NK-92 (cell line): ENCODE data around the gene SERBP1.
"Not testable (repeated sequence)": the region's sequence is repeated elsewhere in the genome, so short reads cannot be mapped to it uniquely, and the experiment has no call there.

Experiments
- DNase-seq: peaks from one replicate; lab custom pipeline; 2025; ENCODE audit not compliant: unreplicated experiment; lab: John Stamatoyannopoulos, UW

Gene SERBP1

DNA sequence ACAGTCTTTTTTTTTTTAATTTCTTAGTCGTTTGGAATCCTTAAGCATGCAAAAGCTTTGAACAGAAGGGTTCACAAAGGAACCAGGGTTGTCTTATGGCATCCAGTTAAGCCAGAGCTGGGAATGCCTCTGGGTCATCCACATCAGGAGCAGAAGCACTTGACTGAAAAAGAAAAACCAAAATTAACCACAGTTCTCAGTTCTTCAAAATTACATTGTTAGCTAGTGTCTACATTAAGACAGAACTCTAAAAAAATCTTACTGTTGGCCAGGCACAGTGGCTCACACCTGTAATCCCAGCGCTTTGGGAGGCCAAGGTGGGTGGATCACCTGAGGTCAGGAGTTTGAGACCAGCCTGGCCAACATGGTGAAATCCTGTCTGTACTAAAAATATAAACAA is 17.1 kb downstream of the SERBP1 start:
- DNase-seq, result not testable (repeated sequence)

DNA sequence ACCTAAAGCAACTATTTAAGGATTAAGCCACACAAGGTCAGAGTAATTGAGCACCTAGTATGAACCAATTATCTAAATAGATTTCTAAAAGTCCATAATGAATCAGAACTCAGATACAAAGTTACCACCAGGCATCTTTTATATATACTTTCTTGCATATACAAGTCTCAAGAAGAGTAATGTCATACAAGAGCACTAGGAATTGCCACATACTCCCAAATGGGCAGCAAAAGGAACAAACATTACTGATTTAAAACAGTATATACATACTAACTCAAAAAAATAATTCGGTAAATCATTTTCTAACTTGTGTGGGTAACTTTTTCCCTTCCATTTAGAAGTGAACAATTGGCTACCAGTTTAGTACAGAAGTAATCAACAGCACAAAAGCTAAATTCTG is 22.1 kb downstream of the SERBP1 start:
- DNase-seq, result no peak

DNA sequence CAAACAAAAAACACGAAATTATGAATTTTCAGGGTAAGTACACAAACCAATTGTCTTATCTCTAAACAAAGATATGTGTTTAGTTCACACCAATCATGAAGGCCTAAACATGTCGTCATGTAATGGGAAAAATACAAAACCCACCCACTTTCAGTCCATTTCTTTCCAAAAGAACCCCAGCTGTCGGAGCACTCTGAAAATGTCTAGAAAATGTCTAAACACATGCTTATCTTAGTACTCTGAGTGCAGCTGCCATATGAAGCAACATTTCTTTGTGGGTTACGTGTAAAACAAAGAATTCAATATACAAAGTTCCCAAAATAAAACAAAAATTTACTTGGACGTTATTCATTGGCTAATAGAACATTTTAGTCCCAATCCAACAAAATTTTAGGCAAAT is 22.7 kb downstream of the SERBP1 start:
- no peak for DNase-seq

DNA sequence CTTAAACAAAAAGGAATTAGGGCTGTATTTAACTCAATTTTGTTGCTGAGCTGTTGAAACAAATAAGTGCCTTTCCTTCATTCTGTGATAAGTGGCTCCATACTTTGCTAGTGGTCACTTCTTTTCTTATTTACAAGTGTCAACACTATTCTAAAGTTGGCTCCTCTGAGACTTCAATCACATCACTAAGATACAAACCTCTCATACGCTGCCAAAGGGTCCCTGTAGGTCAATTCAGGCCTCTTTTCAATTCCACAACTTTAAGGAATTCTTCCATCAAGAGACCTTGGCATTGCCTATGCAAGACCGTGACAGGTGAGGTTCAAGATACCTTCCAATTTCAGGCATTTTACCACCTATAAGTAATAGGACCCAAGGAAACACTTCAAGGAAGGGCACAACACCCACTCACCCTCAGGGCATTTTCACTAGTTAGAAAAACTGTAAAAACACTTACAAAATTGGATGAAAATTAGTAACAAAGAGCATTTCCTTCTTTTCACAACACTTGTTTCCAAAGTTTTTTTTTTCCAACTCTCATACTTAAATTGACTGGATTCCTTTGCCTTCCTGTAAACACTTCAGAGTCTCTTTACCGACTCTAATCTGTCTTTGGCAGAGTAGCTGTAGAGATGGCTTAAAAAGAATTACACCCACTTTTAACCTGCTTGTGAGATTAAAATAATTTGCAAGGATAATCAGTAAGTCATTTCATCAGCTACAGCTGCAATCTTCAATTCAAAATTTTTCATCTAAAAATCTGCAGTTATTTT is 24.5 kb downstream of the SERBP1 start:
- DNase-seq, result no peak

DNA sequence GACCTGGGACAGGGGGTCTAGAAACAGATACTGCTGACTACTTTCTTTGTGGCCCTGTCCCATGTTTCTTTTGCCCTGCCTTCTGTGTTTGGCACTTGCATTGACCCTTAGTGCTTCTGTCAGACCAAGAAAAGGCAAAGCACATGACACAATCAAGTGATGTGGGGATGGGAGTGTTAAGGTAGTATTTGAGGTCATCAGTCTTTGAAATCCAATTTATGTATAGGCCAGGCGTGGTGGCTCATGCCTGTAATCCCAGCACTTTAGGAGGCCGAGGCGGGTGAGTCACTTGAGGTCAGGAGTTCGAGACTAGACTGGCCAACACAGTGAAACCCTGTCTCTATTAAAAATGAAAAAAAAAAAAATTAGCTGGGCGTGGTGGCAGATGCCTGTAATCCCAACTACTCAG is 26.0 kb downstream of the SERBP1 start:
- no peak for DNase-seq

DNA sequence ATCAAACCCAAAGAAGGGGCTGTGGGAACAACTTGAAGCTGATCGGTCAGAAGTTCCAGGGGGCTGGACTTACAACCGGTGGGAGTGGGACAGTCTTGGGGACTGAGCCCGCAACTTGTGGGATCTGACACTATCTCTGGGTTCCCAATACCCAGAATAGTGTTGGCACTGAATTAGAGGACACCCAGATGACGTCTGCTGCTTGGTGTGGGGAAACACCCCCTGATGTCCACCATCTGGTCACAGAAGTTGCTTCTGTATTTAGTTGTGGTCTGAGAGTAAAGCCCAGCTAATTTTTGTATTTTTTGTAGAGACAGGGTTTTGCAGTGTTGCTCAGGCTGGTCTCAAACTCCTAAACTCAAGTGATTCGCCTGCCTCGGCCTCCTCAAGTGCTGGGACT is 28.8 kb downstream of the SERBP1 start:
- no peak for DNase-seq

DNA sequence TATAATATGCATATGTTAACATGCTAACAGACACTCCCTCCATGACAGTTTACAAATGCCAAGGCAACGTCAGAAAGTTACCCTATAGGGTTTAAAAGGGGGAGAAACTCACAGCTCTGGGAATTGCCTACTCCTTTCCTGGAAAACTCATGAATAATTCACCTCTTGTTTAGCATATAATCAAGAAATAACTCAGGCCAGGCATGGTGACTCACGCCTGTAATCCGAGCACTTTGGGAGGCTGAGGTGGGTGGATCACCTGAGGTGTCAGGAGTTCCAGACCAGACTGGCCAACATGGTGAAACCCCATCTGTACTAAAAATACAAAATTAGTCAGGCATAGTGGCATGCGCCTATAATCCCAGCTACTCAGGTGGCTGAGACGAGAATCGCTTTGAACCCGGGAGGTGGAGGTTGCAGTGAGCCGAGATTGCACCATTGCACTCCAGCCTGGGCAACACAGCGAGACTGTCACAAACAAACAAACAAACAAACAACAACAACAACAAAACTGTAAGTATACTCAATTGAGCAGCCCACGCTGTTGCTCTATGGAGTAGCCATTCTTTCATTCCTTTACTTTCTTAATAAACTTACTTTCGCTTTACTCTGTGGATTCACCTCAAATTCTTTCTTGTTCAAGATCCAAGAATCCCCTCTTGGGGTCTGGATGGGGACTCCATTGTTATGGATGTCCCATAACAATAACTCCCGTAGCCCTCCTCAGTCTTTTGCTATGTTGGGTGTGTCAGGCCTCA is 30.0 kb downstream of the SERBP1 start:
- not testable (repeated sequence) for DNase-seq

DNA sequence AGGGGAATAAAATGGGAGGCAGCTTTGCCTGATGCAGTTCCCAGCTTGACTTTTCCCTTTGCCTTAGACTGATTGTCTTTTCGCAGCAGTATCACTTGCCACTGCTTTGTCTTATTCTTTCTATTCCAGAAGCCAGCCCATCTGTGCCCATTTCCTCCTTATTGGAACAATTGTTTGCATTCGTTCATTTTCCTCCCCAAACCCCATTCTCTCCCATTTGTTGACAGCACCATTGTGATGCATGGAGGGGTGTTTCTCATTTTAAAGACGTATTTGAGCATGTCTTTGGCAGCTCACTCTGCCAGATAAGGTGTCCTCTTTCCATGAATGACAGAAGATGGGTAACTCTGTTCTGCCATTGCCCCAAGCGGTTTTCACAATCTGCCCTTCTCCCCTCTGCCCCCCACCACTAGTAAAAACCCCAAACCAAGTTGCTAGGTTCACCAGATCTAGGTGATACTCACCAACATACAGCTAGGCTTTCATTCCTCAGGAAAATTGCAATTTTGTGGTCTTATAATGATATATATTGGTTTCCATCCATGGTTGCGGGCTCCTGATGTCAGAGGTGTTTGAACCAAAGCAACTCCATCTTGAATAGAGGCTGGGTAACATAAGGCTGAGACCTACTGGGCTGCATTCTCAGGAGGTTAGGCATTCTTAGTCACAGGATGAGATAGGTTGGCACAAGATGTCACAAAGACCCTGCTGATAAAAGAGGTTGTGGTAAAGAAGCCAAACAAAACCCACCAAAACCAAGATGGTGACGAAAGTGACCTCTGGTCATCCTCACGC is 30.8 kb downstream of the SERBP1 start:
- DNase-seq, result no peak

DNA sequence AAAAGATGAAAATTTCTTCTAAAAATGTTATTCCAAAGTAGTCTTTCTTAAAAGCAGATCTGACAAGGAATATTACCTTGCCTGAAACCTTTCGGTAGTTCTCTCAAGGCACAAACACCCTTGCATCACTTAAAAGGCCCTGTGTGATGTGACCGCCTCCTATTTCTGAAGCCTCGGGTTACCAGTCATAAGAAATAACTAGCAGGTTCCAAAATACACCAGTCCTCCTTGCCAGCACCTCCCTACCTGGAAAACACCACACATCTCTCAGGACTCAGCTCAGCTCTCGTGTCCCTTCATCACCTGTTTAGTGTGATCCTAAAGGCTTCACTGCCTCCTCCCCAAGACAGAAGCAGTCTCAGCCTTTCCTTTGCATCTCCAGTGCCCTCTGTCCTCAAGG is 35.7 kb downstream of the SERBP1 start:
- no peak for DNase-seq

DNA sequence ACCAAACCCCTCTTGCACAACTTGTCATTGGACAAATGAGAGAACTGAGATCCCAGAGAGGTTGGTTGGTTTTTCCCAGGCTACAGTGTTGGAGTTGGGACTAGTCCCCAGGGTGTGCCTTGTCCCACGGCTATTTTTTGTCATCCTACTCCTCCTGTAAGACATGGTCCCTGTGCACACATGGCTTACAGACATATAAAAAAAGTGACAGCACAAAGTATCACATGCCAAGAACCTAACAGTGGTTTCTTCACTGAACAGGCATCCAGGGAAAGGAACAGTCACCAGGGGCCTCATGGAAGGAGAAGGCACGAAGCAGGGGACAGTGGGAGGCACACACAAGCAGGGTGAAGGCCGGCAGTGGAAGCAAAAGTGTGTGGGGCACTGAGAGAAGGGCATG is 36.5 kb downstream of the SERBP1 start:
- DNase-seq, result no peak

DNA sequence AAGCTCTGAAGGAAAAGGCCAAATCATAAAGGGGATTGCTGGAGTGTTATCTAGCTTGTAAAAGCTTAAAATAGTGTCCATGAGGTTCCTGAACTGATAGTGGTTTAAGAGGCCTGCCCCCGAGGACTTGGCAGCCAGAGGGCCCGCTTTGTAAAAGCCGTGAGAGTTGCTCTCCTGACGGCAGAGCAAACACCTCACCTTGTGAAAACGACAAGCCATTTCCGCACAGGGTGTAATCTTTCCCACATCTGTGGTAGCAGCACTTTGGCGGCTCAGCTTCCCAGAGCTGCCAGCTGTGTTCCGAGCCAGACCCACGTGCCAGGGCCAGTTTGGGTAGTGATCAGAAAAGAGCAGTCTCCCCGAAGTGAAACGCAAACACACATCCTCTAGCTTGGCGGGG is 37.0 kb downstream of the SERBP1 start:
- no peak for DNase-seq

DNA sequence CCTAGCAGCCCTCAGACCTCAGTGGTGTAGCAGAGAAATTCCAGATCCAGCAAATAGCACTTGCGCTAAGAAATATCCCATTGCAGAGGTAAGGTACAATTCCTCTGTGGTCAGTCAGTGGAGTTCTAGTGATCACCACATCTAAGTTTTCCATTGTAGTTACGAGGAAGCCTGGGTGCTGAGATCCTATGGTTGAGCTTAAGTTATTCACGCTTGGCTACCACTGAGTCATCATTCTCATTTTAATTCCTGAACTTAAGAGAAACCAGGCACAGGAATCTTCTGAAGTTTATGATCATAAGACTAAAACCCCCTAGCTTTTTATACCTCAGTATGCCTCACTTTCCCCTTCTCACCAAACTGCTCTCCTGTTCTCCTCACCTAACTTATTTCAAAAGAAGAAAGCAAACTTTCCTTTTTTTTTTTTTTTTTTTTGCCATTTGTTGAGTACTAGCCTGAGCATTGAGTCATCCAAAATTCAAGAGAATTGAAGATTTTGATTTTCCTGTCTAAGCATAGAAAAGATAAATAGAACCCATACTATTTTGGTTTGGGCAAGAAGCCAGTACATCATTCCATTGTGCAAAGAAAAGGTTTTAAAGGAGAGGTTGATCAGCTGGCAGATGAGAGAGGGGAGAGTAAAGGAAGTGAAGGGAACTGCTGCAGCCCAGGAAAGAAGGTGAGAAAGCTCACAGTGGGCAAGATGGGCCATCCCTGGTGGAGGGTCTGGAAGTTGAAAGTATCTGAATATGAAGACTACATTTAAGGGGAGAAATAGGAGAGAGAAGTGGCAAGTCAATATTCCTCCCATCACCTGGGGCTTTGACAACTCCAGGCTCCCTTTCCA is 39.9 kb downstream of the SERBP1 start:
- no peak for DNase-seq

DNA sequence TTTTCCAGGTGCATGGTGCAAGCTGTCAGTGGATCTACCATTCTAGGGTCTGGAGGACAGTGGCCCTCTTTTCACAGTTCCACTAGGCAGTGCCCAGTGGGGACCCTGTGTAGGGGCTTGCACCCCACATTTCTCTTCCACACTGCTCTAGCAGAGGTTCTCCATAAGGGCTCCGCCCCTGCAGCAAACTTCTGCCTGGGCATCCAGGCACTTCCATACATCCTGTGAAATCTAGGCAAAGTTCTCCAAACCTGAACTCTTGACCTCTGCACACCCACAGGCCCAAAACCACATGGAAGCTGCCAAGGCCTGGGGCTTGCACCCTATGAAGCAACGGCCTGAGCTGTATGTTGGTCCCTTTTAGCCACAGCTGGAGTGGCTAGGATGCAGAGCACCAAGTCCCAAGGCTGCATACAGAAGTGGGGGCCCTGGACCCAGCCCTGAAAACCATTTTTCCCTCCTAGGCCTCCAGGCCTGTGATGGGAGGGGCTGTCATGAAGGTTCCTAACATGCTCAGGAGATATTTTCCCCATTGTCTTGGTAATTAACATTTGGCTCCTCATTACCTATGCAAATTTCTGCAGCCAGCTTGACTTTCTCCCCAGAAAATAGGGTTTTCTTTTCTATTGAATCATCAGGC is 46.1 kb downstream of the SERBP1 start:
- no peak for DNase-seq

DNA sequence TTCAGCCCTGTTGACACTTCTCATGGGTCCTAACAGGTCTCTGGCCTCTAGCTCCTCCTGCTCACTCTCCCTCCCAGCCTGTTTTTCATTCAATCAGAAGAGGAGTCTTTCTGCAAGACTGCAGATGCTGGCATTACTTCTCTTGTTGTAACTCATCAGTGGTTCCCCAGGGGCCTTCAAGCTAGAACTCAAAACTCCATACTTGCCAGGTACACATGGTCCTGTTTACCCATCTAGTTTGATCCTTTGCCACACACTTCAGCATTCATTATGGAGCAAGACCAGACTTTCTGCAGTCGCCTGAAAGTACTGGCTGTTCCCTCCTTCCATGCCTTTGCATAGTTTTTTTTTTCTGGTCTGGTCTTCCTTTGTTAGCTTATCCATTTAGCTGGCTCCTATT is 47.9 kb downstream of the SERBP1 start:
- DNase-seq, result no peak

DNA sequence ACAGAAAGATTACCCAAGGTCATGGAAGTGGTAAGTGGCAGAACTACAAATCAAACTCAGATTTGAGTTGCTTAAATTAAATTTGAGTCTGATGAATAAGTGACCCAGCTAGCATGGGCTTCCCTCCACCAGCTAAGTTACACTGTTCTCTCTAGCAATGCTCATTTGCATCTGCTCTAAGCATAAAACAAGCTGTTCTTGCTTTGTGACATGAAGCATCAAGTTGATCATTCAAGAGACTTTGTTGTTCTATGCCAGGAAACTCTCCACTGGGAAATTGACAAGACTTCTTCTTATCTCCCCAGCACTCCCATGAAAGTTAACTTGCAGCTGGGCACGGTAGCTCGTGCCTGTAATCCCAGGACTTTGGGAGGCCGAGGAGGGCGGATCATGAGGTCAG is 49.0 kb downstream of the SERBP1 start:
- no peak for DNase-seq

DNA sequence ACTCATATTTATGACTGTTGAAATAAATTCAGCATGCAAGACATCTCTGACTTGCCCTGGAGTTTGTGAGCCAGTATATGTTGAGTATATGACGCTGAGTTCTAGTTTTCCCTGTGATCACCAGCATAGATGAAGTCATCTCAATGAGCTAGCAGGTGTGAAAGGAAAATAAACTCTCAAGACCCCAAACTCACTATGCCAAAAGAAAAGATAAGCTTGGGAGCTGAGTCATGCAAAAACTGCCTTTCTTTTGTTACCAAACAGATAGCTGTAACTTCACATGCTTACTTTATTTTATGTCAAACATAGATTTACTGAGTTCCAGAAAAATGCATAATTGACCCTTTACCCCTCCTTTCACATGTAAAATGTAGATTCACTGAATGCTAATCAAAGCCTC is 52.9 kb downstream of the SERBP1 start:
- no peak for DNase-seq

DNA sequence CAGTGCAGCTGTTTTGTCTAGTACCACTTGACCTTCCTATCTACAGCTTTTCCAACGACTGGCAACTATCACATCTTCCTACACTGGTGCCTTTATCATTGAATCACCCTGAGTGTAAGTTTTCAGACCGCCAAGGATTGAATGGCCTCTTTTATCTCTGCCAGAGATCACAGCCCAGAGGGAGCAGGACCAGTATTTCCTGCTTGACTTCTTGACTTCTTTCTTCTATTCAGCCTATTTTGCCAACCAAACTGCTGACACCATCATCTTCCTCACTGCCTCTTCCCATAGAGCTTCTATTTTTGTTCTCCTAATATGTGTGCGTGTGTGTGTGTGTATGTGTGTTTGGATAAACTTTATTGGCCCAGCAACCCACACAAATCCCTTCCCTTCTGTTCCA is 53.8 kb downstream of the SERBP1 start:
- no peak for DNase-seq

DNA sequence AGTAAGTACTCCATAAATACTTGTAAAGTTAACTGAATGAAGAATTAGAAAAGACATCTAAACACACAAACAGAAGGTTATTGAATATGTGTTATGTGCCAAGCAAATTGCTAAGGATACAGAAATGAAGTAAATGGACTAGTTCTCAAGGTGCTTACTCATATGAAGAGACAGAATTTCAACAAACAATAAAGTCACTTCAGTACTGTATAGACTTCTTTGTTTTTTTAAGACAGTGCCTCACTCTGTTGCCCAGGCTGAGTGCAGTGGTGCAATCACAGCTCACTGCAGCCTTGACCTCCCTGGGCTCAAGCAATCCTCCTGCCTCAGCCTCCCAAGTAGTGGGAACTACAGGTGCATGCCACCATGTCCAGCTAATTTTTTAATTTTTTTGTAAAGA is 57.3 kb downstream of the SERBP1 start:
- DNase-seq, result no peak

DNA sequence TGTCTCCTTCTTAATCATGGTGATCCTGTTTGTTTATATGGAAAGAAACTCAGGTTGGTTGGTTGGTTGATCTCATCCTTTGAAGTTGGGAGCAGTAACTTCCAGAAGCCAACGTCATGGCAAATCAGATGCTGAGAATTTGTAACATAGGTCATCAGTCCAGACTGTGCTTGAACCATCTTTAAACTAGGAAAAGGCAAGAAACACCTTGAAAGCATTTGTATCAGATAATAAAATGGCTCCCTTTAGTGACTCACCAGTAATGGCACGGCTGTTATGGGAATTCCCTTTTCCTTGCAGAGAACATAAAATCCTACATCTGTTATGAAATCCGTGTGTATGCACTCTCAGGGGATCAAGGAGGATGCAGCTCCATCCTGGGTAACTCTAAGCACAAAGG is 58.1 kb downstream of the SERBP1 start:
- no peak for DNase-seq

DNA sequence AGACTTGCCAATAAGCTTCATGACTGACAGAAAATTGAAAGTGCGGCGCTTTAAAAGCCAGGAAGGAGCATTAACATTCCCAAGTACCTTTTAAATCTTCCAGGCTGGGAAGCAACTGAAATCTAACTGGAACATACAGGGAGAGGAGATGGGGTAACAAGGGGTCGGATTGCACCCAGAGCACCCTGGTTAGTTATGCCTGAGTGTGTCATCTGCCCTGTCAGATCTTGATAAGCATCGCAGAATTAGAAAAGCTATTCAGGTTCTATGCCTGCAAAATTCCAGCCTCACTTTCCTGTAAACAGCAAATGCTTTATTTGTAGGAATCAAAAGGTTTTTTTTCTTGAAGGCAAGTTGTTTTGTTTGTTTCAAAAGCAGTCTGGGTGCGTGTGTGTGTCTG is 58.5 kb downstream of the SERBP1 start:
- no peak for DNase-seq
